H9 (cell line): Measurements from ENCODE around the gene TSPAN9. TPM values are rescaled to one million over a fixed set of nuclear protein-coding genes. Genes with fewer than 3 reads are reported as not detected.
A peak's percentile ranks its signal among the peaks of the same experiment; 100 is the strongest.

Source experiments
- DNase-seq: peaks from one replicate; pipeline ENCODE4 v3.0.0-alpha.2; 2017
- H2AFZ ChIP-seq: one replicate; pipeline ENCODE4 v1.6.1; 2013; ENCODE audit warnings: mild to moderate bottlenecking, low read length, control low read depth, moderate library complexity
- H2AK5ac ChIP-seq: 2 replicates; pipeline ENCODE4 v1.6.1; 2013; ENCODE audit warnings: low read length, control low read depth, mixed read lengths; ENCODE audit not compliant: insufficient read length
- H2BK120ac ChIP-seq: one replicate; pipeline ENCODE4 v1.6.1; 2013; ENCODE audit warnings: low read depth, mild to moderate bottlenecking, low read length, control low read depth, inconsistent platforms; ENCODE audit not compliant: poor library complexity, severe bottlenecking
- H2BK12ac ChIP-seq: 2 replicates; pipeline ENCODE4 v1.6.1; 2013; ENCODE audit warnings: low read length, control low read depth, mixed read lengths, low read depth; ENCODE audit not compliant: insufficient read length
- H2BK15ac ChIP-seq: 2 replicates; pipeline ENCODE4 v1.6.1; 2013; ENCODE audit warnings: low read depth, low read length, control low read depth
- H2BK20ac ChIP-seq: one replicate; pipeline ENCODE4 v1.6.1; 2013; ENCODE audit warnings: low read depth, mild to moderate bottlenecking, low read length, control low read depth, inconsistent platforms; ENCODE audit not compliant: poor library complexity, severe bottlenecking
- H2BK5ac ChIP-seq: 2 replicates; pipeline ENCODE4 v1.6.1; 2013; ENCODE audit warnings: low read length, control low read depth, mixed read lengths; ENCODE audit not compliant: insufficient read length
- H3K14ac ChIP-seq: 2 replicates; pipeline ENCODE4 v1.6.1; 2013; ENCODE audit warnings: low read length, control low read depth; ENCODE audit not compliant: insufficient read depth
- H3K18ac ChIP-seq: 2 replicates; pipeline ENCODE4 v1.6.1; 2013; ENCODE audit warnings: low read depth, mild to moderate bottlenecking, mixed read lengths, low read length, control low read depth; ENCODE audit not compliant: insufficient read length
- H3K23ac ChIP-seq: 2 replicates; pipeline ENCODE4 v1.6.1; 2013; ENCODE audit warnings: low read length, control low read depth, mixed read lengths, low read depth; ENCODE audit not compliant: insufficient read length
- H3K23me2 ChIP-seq: 2 replicates; pipeline ENCODE4 v1.6.1; 2013; ENCODE audit warnings: low read depth, mild to moderate bottlenecking, mixed read lengths, low read length, control low read depth; ENCODE audit not compliant: insufficient read length, poor library complexity, severe bottlenecking
- H3K27ac ChIP-seq: 2 replicates; pipeline ENCODE4 v1.5.1; 2013; ENCODE audit warnings: low read length, control low read depth, mixed read lengths, low read depth; ENCODE audit not compliant: insufficient read length
- H3K27me3 ChIP-seq: 2 replicates; pipeline ENCODE4 v1.6.1; 2013; ENCODE audit warnings: low read length, control low read depth, inconsistent platforms; ENCODE audit not compliant: insufficient read depth
- H3K4ac ChIP-seq: 2 replicates; pipeline ENCODE4 v1.6.1; 2013; ENCODE audit warnings: low read depth, mild to moderate bottlenecking, control low read depth, inconsistent platforms, low read length, moderate library complexity
- H3K4me1 ChIP-seq: 2 replicates; pipeline ENCODE4 v1.6.1; 2013; ENCODE audit warnings: low read length, control low read depth, inconsistent platforms; ENCODE audit not compliant: insufficient read depth
- H3K4me2 ChIP-seq: 2 replicates; pipeline ENCODE4 v1.6.1; 2013; ENCODE audit warnings: low read length, control low read depth, mixed read lengths; ENCODE audit not compliant: insufficient read length, insufficient read depth
- H3K56ac ChIP-seq: 2 replicates; pipeline ENCODE4 v1.6.1; 2013; ENCODE audit warnings: low read depth, mild to moderate bottlenecking, mixed read lengths, low read length, control low read depth; ENCODE audit not compliant: insufficient read length
- H3K79me1 ChIP-seq: 2 replicates; pipeline ENCODE4 v1.6.1; 2013; ENCODE audit warnings: low read depth, mild to moderate bottlenecking, moderate library complexity, low read length, control low read depth, inconsistent platforms; ENCODE audit not compliant: insufficient read depth, poor library complexity, severe bottlenecking
- H3K79me2 ChIP-seq: 2 replicates; pipeline ENCODE4 v1.6.1; 2013; ENCODE audit warnings: low read length, control low read depth, inconsistent platforms; ENCODE audit not compliant: insufficient read depth
- H3K9ac ChIP-seq: 2 replicates; pipeline ENCODE4 v1.6.1; 2013; ENCODE audit warnings: low read length, control low read depth, mixed read lengths; ENCODE audit not compliant: insufficient read length; ENCODE audit errors: extremely low read depth
- H3K9me3 ChIP-seq: one replicate; pipeline ENCODE4 v1.6.1; 2013; ENCODE audit warnings: low read depth, low read length, inconsistent platforms; ENCODE audit not compliant: control insufficient read depth
- H3T11ph ChIP-seq: one replicate; pipeline ENCODE4 v1.6.1; 2013; ENCODE audit warnings: mild to moderate bottlenecking, low read length, control low read depth, inconsistent platforms
- H4K20me1 ChIP-seq: one replicate; pipeline ENCODE4 v1.6.1; 2013; ENCODE audit not compliant: control insufficient read depth, insufficient read length, insufficient read depth
- H4K5ac ChIP-seq: 2 replicates; pipeline ENCODE4 v1.6.1; 2013; ENCODE audit warnings: low read depth, mild to moderate bottlenecking, mixed read lengths, low read length, control low read depth; ENCODE audit not compliant: insufficient read length
- H4K8ac ChIP-seq: replicated peaks from 2 replicates; pipeline ENCODE4 v1.6.1; 2013; ENCODE audit warnings: low read length, control low read depth, mixed read lengths, low read depth; ENCODE audit not compliant: insufficient read length
- H4K91ac ChIP-seq: 2 replicates; pipeline ENCODE4 v1.6.1; 2013; ENCODE audit warnings: low read depth, mild to moderate bottlenecking, moderate library complexity, mixed read lengths, low read length, control low read depth; ENCODE audit not compliant: insufficient read length
- H3K27ac Mint-ChIP-seq, 3 experiments: 2 replicates in 2 of 3; 3 replicates in 1 of 3; pipeline ENCODE4 v1.8.0; 2020 to 2021; ENCODE audit warnings: mixed read lengths in 3 of 3, mild to moderate bottlenecking in 1 of 3, moderate library complexity in 1 of 3
- H3K27me3 Mint-ChIP-seq: 2 replicates; pipeline ENCODE4 v1.8.0; 2021; ENCODE audit warnings: low read depth, mild to moderate bottlenecking, moderate library complexity, mixed read lengths
- H3K36me3 Mint-ChIP-seq, 3 experiments: 2 replicates in 2 of 3; 3 replicates in 1 of 3; pipeline ENCODE4 v1.8.0; 2020 to 2021; ENCODE audit warnings: low read depth in 3 of 3, mixed read lengths in 3 of 3; ENCODE audit not compliant: insufficient read depth in 1 of 3
- H3K4me1 Mint-ChIP-seq, 2 experiments: 2 replicates each; pipeline ENCODE4 v1.8.0; 2020; ENCODE audit warnings: mixed read lengths in 2 of 2
- H3K4me3 Mint-ChIP-seq, 2 experiments: 2 replicates in 1 of 2; 3 replicates in 1 of 2; pipeline ENCODE4 v1.8.0; 2020 to 2021; ENCODE audit warnings: mild to moderate bottlenecking in 2 of 2, mixed read lengths in 2 of 2, moderate library complexity in 1 of 2
- H3K9me3 Mint-ChIP-seq, 2 experiments: 2 replicates in 1 of 2; 3 replicates in 1 of 2; pipeline ENCODE4 v1.8.0; 2020; ENCODE audit warnings: mild to moderate bottlenecking in 2 of 2, mixed read lengths in 2 of 2, moderate library complexity in 1 of 2
- CTCF ChIP-seq: fragments of 200-600 bp; sonication (generic); conservative IDR thresholded peaks from 3 replicates; pipeline ENCODE4 v1.8.0; 2021; ENCODE audit warnings: antibody characterized with exemption, mild to moderate bottlenecking
- WGBS: extraction: QIAGEN DNeasy Blood & Tissue Kit; methylation state at CpG from one replicate; pipeline ENCODE4 v1.1.7; 2013; ENCODE audit warnings: missing lambda C conversion rate, low lambda C conversion rate, mixed read lengths; ENCODE audit not compliant: insufficient read length; ENCODE audit errors: extremely low coverage; 5-methylcytosine and 5-hydroxymethylcytosine counted together
- total RNA-seq: library from RNA; stranded (reverse); gene quantifications from 2 replicates; pipeline ENCODE4 v1.2.1, GENCODE V29; 2021

The TSPAN9 gene
- total RNA-seq, 1 experiment from 2014 or later: 19.0 TPM

GRCh38 chr12:3311027-3311402 is 233.8 kb downstream of the TSPAN9 start:
- Histone ChIP-seq H3K23me2 (no peaks in the 10 kb centered on the region), H2BK20ac (no peak overlapping the region), H3K9ac (no peak overlapping the region), H3K18ac (no peak overlapping the region), H3K27ac (no peak overlapping the region), H3K4me2 (no peak overlapping the region), H3K4me1 (no peaks in the 10 kb centered on the region), H4K20me1 (no peaks in the 10 kb centered on the region), H3K23ac (no peak overlapping the region), H3T11ph (no peak overlapping the region), H2BK12ac (no peak overlapping the region), H2AFZ (no peak overlapping the region), H2BK15ac (no peak overlapping the region), H4K8ac (no peak overlapping the region), H3K9me3 (no peaks in the 10 kb centered on the region), H3K27me3 (no peaks in the 10 kb centered on the region), H2BK120ac (no peak overlapping the region), H2BK5ac (no peak overlapping the region), H4K5ac (no peak overlapping the region), H4K91ac (no peak overlapping the region), H3K14ac (no peak overlapping the region), H3K56ac (no peak overlapping the region), H2AK5ac (no peak overlapping the region), H3K4ac (no peak overlapping the region), H3K79me1 (no peaks in the 10 kb centered on the region), H3K79me2 (no peaks in the 10 kb centered on the region)
- no peak for DNase-seq
- Mint-ChIP-seq H3K4me1 (peaks cover 0 to 23% of the 10 kb centered on the region in 2 experiments; a peak in 3 of 4 replicates), H3K36me3 (no peaks in the 10 kb centered on the region), H3K27ac (peak overlapping the region in 2 of 3 experiments; percentile 40 to 47; a peak in 2 of 7 replicates), H3K27me3 (peaks cover 8% of the 10 kb centered on the region), H3K9me3 (no peaks in the 10 kb centered on the region), H3K4me3 (no peak overlapping the region)
- no peak for TF ChIP-seq CTCF
- no CpG with 5 or more reads among the region's 14 CpGs for WGBS
